ENCODE measurements around the gene LIMA1. TPM values are rescaled to one million over a fixed set of nuclear protein-coding genes. Genes with fewer than 3 reads are reported as not detected.

LIMA1 gene
- total RNA-seq, 1 donor from 2014 or later, result 98.2 TPM

DNA sequence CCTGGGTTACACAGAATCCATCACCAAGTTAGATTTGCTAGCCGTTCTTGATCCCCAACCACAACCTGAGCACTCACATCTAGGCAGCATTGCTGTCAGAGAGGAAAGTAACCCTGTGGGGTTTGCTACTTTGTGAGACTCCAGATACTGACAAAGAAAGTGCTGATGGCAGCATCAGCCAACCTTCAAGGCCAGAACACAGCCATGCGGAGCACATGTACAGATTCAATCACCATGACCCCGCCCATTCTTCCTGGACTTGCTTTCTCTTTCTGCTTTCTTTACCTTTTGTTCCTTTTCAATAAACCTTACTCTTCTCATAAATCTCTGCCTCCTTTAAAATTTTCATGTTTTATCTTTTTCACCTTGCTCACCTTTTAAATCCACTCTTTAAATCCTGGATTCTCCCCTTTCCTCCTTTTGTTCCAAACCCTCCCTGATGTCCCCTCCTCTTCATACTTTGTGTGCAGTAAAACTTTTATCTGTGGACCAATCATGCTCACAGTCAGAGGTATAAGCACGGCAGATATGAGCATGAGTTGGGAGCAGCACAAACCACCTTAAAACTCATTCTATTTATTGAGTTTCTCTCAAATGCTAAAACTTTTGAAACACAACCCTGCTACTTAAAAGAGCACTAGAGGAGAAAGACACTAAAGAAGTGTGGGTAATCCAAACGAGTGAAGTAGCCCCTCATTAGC lies 94.3 kb downstream of the LIMA1 start:
- peaks cover 11% of the 10 kb centered on the region for H3K36me3 ChIP-seq (ENCODE audit: control insufficient read depth, insufficient read depth, low read length)
- no peaks in the 10 kb centered on the region for H3K27me3 ChIP-seq (ENCODE audit: control insufficient read depth, insufficient read depth, low read length)
- no peak for FAIRE-seq
- no peak for DNase-seq (ENCODE audit: low read depth)
- no peak for TF ChIP-seq CTCF (IDR thresholded peaks at IDR 0.05; ENCODE audit: insufficient read depth, low read length, severe bottlenecking)
- H3K4me3 ChIP-seq (ENCODE audit: low read depth, low read length), result no peak overlapping the region

- Histone ChIP-seq H3K36me3 (ENCODE audit: control insufficient read depth, insufficient read depth, low read length) (peaks cover 12% of the 10 kb centered on the region), H3K4me3 (ENCODE audit: low read depth, low read length) (no peak overlapping the region), H3K27me3 (ENCODE audit: control insufficient read depth, insufficient read depth, low read length) (no peaks in the 10 kb centered on the region)
- DNase-seq (ENCODE audit: low read depth) (no peak), FAIRE-seq (no peak)
- TF ChIP-seq CTCF (IDR thresholded peaks at IDR 0.05; ENCODE audit: insufficient read depth, low read length, severe bottlenecking), result no peak
These were observed 95.0 kb downstream of the LIMA1 start for GRCh38 chr12:50188241-50188781.

- H3K4me3 ChIP-seq (ENCODE audit: low read depth, low read length), result no peak overlapping the region
- no peak for TF ChIP-seq CTCF (IDR thresholded peaks at IDR 0.05; ENCODE audit: insufficient read depth, low read length, severe bottlenecking)
- H3K27me3 ChIP-seq (ENCODE audit: control insufficient read depth, insufficient read depth, low read length), result no peaks in the 10 kb centered on the region
- no peak for FAIRE-seq
- peaks cover 12% of the 10 kb centered on the region for H3K36me3 ChIP-seq (ENCODE audit: control insufficient read depth, insufficient read depth, low read length)
- DNase-seq (ENCODE audit: low read depth), result no peak
These were observed 96.0 kb downstream of the LIMA1 start for GRCh38 chr12:50187084-50187900.

GRCh38 chr12:50186681-50187080 lies 96.6 kb downstream of the LIMA1 start:
- FAIRE-seq, result no peak
- Histone ChIP-seq H3K27me3 (ENCODE audit: control insufficient read depth, insufficient read depth, low read length) (no peaks in the 10 kb centered on the region), H3K36me3 (ENCODE audit: control insufficient read depth, insufficient read depth, low read length) (peaks cover 14% of the 10 kb centered on the region), H3K4me3 (ENCODE audit: low read depth, low read length) (no peak overlapping the region)
- TF ChIP-seq CTCF (IDR thresholded peaks at IDR 0.05; ENCODE audit: insufficient read depth, low read length, severe bottlenecking), result no peak
- no peak for DNase-seq (ENCODE audit: low read depth)

GRCh38 chr12:50185970-50186663 lies 97.2 kb downstream of the LIMA1 start:
- TF ChIP-seq CTCF (IDR thresholded peaks at IDR 0.05; ENCODE audit: insufficient read depth, low read length, severe bottlenecking), result no peak
- no peak overlapping the region for H3K4me3 ChIP-seq (ENCODE audit: low read depth, low read length)
- H3K36me3 ChIP-seq (ENCODE audit: control insufficient read depth, insufficient read depth, low read length), result peaks cover 14% of the 10 kb centered on the region
- no peak for FAIRE-seq
- peak; percentile 84 for DNase-seq (ENCODE audit: low read depth)
- no peaks in the 10 kb centered on the region for H3K27me3 ChIP-seq (ENCODE audit: control insufficient read depth, insufficient read depth, low read length)

Measured in bronchial epithelial cell (primary cell).